ENCODE results near the gene ANKRD13B.

The ANKRD13B gene

DNA sequence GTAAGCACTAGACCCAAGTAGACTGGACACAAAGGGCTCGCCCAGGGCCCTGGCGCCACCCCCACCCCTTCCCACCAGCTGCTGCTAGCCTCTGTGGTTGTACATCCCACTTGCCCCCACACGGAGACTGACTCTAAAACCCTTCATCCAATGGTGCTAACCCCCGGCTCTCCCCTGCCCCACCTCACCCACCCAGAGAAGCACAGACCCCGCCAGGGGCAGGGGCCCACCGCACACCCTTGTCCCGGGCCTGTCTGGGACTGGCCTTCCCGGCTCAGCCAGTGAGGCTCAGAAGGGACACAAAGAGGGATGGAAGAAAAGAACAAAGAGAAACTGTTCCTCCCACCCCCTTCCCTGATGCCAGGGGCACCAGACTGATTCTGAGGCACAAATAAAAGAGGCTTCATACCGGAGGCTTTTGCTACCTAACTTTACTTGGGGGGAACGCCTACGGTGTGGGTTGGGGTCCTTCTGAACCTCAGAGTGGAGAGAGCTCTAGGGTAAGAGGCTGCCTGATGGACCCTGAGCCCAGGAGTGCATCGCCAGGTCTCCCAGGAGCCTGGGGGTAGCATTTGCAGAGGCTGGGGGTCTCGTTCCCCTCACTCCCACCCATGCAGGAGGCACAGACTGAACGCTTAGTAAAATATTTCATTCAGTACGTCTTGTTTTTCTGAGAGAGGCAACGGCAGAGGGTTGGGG lies 21.6 kb downstream of the ANKRD13B start:
- TF ChIP-seq ZFX (IDR thresholded peaks at IDR 0.05): no peak
- TF ChIP-seq, protein P1, sequence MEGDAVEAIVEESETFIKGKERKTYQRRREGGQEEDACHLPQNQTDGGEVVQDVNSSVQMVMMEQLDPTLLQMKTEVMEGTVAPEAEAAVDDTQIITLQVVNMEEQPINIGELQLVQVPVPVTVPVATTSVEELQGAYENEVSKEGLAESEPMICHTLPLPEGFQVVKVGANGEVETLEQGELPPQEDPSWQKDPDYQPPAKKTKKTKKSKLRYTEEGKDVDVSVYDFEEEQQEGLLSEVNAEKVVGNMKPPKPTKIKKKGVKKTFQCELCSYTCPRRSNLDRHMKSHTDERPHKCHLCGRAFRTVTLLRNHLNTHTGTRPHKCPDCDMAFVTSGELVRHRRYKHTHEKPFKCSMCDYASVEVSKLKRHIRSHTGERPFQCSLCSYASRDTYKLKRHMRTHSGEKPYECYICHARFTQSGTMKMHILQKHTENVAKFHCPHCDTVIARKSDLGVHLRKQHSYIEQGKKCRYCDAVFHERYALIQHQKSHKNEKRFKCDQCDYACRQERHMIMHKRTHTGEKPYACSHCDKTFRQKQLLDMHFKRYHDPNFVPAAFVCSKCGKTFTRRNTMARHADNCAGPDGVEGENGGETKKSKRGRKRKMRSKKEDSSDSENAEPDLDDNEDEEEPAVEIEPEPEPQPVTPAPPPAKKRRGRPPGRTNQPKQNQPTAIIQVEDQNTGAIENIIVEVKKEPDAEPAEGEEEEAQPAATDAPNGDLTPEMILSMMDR (conservative IDR thresholded peaks at IDR 0.05): no peak
- no peak overlapping the region for H3K27ac ChIP-seq

DNA sequence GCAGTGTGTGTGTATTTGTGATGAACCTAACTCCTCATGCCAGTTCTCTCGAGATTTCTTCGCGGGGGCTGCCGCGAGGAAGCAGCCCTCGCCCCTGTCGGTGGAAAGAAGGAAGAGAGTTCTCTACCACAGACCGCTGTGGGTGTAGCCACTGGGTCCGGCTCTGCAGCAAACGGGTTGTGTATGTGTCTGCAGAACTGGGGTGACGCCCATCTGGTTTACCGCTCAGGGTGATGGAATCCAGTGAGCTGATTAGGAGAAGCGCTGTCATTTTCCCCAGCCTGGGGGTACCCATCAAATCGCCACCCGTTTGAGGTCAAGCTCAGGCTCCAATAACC lies 22.1 kb downstream of the ANKRD13B start:
- TF ChIP-seq, protein P1 (conservative IDR thresholded peaks at IDR 0.05): no peak
- TF ChIP-seq ZFX (IDR thresholded peaks at IDR 0.05): no peak
- no peak overlapping the region for H3K27ac ChIP-seq

DNA sequence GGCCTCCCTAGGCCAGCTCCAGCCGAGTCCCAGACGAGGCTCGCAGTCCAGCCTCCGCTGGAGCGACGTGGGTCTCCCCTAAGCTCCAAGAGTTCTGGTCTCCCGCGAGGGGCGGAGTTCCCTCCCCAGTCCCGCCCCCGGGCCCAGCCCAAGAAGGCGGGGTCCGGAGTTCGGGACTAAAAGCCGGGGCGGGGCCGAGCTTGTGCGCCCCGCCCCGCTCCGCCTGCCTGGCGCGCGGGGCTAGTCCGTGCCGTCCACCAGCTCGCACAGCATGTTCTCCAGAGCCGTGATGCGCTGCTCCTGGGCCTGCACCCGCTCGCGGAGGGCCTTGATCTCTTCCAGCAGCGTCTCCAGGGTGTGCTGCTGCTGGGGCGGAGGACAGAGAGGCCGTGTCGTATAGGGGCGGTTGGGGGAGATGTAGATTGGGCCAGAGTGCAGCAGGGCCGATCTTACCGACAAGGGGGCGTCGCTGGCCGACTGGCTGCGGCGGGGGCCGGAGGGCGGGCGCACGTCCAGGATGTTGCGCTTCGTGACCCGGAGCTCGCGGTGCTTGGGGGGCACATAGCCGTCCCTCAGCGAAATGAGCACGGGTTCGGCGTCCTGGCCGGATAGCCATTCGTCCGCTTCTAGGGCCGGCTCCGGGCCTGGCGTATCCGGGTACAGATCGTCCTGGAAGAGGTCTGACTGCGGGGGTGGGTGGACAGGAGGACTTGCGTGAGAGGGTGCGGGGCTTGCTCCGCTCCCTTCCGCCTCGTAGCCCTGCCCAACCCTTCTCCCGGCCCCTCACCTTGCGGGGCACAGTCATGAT lies 22.8 kb downstream of the ANKRD13B start:
- TF ChIP-seq, protein P1 (conservative IDR thresholded peaks at IDR 0.05): no peak
- no peak for TF ChIP-seq ZFX (IDR thresholded peaks at IDR 0.05)

DNA sequence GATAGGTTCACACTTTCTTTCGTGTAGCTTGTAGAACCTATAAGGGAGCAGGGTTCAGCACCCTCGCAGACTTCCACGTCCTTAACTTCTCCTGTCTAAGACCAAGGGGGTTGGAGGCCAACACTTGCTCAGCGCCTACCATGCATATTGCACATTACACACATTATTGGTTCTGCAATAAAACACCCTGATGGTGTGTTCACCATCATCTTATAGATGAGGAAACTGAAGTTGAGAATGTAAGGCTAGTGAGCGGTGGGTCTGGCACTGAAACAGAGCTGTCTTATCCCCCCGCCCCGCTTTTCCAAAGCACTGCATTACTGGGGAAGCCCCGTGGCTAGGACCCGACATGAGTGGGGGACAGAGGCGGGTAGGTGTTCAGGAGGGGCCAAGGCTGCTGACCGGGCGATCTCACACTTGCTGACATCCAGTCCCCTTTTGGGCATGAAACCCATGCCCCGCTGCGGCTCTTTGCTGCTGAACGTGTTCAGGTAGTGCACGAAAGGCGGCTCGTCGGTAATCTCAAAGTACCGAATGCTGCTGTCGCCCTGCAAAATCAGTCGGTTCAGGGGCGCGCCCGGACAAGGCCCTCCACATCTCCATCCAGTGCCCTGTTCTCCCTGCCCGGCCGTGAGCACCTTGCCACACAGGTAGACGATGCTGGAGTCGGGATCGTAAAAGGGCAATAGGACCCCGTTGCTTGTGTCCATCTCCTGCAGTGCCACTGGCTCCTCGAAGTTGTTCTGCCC lies 23.5 kb downstream of the ANKRD13B start:
- no peak overlapping the region for H3K27ac ChIP-seq
- TF ChIP-seq, protein P1 (conservative IDR thresholded peaks at IDR 0.05): no peak
- TF ChIP-seq ZFX (IDR thresholded peaks at IDR 0.05): no peak

More for the DNA sequence above, 22.8 kb downstream of the ANKRD13B start:
- no peak overlapping the region for H3K27ac ChIP-seq

DNA sequence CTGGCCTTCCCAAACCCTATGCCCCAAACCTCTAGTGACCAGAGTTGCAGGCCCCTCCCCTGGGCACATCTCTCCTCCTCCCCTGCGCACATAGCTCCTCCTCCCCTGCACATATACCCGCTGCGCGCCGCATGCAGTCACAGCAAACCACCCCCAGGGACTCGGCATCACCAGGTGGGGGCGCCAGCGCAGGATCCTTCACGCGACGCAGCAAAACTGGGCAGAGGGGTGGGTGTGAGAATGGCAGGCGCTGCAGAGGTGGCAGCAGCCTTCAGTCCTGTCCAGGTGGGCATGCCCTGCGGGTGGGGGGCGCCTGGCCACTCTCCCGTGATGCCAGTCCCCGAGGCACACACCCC lies 24.2 kb downstream of the ANKRD13B start:
- TF ChIP-seq, protein P1 (conservative IDR thresholded peaks at IDR 0.05): no peak; the same call in 1 of the 2 replicates
- H3K27ac ChIP-seq: no peak overlapping the region

DNA sequence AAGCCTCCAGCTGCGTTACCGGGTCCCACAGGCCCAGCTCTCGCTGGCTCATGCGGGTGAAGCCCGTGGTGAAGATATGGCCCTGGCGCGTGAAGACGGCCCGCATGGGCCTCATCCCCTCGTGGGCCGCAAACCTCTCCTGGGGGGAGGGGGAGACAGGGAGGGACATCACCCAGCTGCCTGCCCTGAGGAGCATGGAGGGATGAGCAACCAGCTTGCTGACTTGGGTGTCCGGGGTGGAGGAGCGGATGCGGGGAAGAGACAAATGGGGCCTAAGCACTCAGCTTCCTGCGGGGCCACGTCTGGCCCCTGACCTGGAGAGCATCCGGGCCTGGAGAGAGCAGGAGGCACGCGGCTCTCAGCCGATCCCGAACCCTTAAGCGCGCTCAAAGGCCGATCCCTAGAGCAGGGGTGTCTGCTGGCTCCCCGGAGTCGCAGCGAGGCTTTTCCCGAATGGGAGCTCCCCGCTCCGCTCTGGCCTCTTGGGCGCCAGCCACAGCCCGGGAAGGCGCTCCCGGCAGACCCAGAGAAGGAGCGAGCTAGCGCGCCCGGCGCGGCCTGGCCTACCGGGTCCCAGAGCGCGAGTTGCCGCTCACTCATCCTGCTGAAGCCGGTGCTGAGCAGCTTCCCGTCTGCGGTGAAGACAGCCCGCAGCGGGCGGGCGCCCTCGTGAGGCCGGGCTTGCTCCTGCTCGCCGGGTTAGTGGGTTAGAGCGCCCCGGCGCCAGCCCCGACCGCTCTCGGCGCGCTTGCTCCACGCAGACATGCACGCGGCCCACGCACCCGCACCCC lies 24.7 kb downstream of the ANKRD13B start:
- no peak overlapping the region for H3K27ac ChIP-seq
- TF ChIP-seq, protein P1 (conservative IDR thresholded peaks at IDR 0.05): no peak; the same call in 1 of the 2 replicates
- TF ChIP-seq ZFX (IDR thresholded peaks at IDR 0.05): no peak
